Measurements from ENCODE around the gene IQSEC1. TPM values are rescaled to one million over a fixed set of nuclear protein-coding genes. Genes with fewer than 3 reads are reported as not detected.

Gene IQSEC1
- total RNA-seq, 2 experiments from 2014 or later: 19.0 to 21.4 TPM

- CTCF ChIA-PET: interaction anchor here (1.0 to 1.8 kb wide), 4 partner anchors 12 to 108 kb away, joined by 3 to 5 read pairs (median 4); no protein-coding TSS in a partner anchor
- POLR2A ChIA-PET: interaction anchor here (1.2 kb wide), 1 partner anchor 12 kb away, joined by 3 read pairs; no protein-coding TSS in a partner anchor
Observed at GRCh38 chr3:12999147-13000140, 73.8 kb downstream of the IQSEC1 start.

DNA sequence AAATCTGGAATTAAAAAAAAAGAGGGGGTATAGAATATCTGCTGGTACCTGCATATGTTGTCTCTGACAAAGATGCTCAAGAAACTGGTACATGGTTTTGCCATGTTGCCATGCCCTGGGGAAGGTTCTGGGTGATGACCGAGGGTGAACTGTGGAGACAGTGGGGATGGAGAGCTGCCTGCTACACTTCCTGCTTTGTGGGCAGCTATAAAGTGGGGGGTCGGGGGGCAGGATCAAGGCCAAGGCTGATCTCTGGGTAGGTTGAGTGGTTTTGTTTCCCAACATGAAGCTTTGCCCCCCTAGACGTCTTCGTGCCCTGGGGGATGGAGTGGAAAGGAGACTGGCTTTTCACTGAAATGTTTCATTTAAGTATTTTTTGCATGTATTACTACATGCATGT, 74.6 kb downstream of the IQSEC1 start:
- CTCF ChIA-PET: interaction anchor here (1.0 to 1.8 kb wide), 4 partner anchors 9 to 107 kb away, joined by 3 to 5 read pairs (median 4); no protein-coding TSS in a partner anchor
- POLR2A ChIA-PET: no interaction called here

- POLR2A ChIA-PET: no interaction called here
- CTCF ChIA-PET: no interaction called here
Observed at GRCh38 chr3:12997387-12997786, 75.8 kb downstream of the IQSEC1 start.

GRCh38 chr3:12996181-12996506, 77.1 kb downstream of the IQSEC1 start:
- POLR2A ChIA-PET: interaction anchor here (1.6 kb wide), 1 partner anchor 13 kb away, joined by 3 read pairs; no protein-coding TSS in a partner anchor
- CTCF ChIA-PET: interaction anchor here (1.9 to 4.0 kb wide), 3 partner anchors 9 to 15 kb away, joined by 10 to 32 read pairs (median 28); no protein-coding TSS in a partner anchor

- POLR2A ChIA-PET: interaction anchor here (0.6 to 1.9 kb wide), 7 partner anchors 9 to 154 kb away, joined by 3 to 7 read pairs (median 3); no protein-coding TSS in a partner anchor
- CTCF ChIA-PET: interaction anchor here (0.6 to 4.0 kb wide), 17 partner anchors 9 to 121 kb away, joined by 3 to 32 read pairs (median 4); no protein-coding TSS in a partner anchor
Observed at GRCh38 chr3:12995389-12996180, 77.6 kb downstream of the IQSEC1 start.

DNA sequence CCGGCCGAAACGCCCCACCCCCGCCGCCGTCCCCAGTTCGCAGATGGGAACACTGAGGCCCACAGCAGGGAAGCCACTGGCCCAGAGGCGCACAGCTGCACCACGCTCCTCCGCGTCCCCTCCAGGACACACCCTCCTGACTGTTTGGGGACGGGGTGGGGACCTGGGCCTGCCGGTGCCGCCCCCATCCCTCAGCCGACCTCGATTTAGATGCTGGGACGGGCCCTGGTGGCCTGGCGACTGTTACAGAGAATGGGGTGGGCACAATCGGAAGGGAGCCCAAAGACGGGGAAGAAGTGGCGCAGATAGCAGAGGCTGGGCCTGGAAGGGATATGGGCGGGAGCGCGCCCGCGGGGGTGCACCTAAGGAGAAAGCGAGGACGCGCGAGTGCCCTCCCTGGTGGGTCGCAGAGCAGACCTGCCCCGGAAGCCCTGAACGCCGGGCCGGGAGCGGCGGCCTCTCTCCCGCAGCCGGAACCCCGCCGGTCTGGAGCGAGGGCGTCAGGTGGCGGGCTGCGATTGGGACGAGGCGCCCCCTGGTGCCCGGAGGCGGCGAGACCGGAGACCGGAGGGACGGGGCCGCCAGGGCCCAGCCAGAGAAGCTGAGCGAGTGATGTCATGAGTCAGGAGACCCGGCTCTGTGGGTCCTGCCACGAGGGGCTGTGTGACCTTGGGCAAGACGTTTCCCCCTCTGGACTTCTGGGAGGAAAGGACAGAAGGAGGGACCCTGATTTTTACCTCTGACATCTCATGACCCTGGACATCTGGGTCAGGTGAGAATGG, 78.4 kb downstream of the IQSEC1 start:
- ChIA-PET CTCF (interaction anchor here (0.6 to 4.0 kb wide), 18 partner anchors 8 to 120 kb away, joined by 3 to 32 read pairs (median 4); no protein-coding TSS in a partner anchor), POLR2A (interaction anchor here (0.6 to 1.9 kb wide), 8 partner anchors 10 to 155 kb away, joined by 3 to 7 read pairs (median 3); no protein-coding TSS in a partner anchor)

DNA sequence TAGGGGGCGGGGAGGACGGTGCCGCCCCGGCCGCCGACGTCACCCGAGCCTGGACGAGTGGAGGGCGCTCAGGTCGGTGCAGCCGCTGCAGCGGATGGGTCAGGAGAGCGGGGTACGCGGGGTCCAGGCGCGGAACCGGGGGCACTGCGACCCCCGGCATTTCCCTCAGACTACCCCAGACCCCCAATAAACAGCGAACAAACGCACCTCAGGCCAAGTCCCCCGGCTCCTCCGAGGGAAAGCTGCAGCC, 78.9 kb downstream of the IQSEC1 start:
- CTCF ChIA-PET: interaction anchor here (1.1 to 4.0 kb wide), 8 partner anchors 11 to 98 kb away, joined by 3 to 32 read pairs (median 4); no protein-coding TSS in a partner anchor

DNA sequence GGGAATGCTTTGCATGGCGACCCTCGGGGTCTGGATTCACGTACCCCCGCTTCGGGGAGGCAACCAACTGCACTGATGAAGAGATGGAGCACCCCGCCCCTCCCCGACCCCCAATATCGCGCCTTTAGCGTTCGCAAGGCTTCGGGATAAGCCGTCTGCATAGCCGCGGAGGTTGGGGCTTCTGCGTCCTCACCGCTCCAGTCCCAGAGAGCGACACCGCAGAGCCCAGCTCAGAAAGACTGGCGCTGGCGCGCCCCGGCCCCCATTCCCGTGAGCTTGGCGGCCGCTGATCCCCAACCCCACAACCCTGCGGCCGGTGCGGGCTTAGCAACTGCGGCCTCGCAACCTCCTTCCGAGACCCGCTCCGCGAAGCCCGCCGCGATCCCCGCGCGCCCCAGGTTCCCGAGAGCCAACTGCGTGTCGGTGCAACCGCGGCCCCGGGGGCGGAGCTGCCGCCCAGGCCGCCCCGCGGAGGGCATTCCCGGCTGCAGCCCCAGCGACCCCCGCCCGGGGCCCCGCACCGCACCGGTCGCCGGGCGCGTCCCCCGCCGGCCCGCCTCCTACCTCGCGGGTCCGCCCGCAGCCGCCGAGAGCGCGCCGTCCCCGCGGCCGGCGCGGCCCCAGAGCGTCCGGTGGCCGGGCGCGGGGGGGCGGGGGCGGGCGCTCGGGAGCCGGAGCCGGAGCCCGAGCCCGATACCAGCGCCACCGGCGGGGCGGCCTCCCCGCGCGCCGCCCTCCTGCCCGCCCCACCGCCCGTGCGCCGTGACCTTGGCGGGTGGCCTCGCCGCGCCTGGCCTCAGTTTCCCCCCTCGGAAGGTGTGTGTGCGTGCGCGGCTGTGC, 79.5 kb downstream of the IQSEC1 start:
- ChIA-PET CTCF (interaction anchor here (1.4 to 4.0 kb wide), 6 partner anchors 9 to 98 kb away, joined by 3 to 32 read pairs (median 7); no protein-coding TSS in a partner anchor), POLR2A (interaction anchor here (1.1 to 1.9 kb wide), 3 partner anchors 11 to 18 kb away, joined by 3 to 10 read pairs (median 7); no protein-coding TSS in a partner anchor)

More for the DNA sequence above, 78.9 kb downstream of the IQSEC1 start:
- POLR2A ChIA-PET: interaction anchor here (0.7 to 1.9 kb wide), 4 partner anchors 11 to 45 kb away, joined by 3 to 7 read pairs (median 3); no protein-coding TSS in a partner anchor

DNA sequence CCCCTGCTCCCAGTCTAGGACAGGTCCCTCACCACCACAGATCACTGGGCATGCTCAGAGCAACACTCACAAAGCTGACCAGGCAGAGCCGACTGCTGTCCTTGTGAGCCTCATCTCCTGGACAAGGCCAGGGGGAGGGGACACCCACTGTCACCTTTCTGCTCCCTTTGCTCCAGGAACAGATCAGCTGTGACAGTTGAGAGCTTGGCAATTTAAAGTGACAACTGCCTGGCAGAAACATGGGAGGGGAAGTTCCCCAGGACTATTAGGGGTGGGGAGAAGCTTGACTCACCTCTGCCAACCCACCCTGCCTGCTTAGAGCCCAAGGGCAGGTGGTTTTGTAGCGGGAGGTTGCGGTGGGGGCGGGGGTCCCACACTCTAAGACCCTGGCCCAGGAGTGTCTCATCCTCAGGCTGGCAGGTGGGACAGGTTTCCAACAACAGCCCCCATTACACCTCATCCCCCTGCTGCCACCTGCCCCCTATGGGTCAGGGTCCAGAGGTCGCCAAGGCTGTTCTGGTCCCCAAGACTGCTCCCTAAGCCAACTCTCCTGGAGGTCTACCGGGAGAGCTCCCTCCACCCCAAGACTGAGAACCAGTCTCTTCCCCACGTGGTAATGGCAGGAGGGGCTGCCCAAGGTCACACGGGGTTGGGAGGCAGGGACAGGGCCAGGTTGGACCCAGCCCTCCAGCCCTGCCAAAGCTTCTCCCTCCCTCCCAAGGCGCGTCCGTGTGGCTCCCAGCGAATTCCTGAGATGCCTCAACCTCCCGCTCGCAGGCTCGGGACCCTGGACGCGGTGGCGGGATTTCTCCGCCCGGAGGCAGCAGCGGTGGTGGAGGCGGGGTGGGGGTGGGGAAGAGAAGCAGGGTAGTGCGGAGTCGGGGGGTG, 80.4 kb downstream of the IQSEC1 start:
- ChIA-PET CTCF (interaction anchor here (0.7 to 4.0 kb wide), 8 partner anchors 8 to 151 kb away, joined by 3 to 28 read pairs (median 6); partner anchors contain the start of gene RPL32), POLR2A (interaction anchor here (0.7 to 1.4 kb wide), 4 partner anchors 10 to 464 kb away, joined by 3 to 10 read pairs (median 4); no protein-coding TSS in a partner anchor)

- ChIA-PET POLR2A (no interaction called here), CTCF (interaction anchor here (1.2 to 1.6 kb wide), 2 partner anchors 7 to 150 kb away, joined by 3 to 7 read pairs; partner anchors contain the start of gene RPL32)
Observed at GRCh38 chr3:12991861-12992281, 81.4 kb downstream of the IQSEC1 start.

GRCh38 chr3:12991481-12991837, 81.8 kb downstream of the IQSEC1 start:
- CTCF ChIA-PET: no interaction called here
- POLR2A ChIA-PET: no interaction called here

DNA sequence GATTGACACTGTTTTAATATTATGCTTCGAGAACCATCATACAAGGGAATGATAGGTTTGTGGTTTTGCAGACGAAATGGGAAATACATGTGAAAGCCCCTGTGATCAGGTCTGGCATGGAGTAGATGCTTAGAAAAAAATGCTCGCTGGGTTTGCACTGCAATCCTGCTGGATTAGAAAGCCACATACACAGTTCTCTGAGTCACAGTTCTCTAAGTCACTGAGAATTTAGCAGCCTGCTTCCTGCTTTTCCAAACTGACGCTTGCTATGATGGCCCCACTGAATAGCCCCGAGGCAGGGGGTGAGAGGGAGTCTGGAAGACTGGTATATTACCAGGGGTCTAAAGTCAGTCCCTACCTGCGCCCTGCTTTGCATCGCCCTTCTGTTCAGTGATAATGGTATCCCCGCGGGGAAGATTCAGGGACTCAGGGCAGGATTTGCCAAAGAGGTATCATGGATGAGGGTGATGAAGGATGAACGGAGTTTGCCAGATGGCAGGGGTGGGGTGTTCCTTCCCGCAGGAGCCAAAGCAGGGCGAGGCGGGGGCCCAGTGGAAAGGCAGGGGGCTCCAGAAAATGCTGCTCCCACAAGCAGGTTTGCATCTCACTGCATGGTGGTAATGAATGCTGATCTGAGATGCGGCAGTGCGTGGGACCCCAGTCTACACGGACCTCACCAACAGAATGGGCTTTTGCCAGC, 82.3 kb downstream of the IQSEC1 start:
- POLR2A ChIA-PET: no interaction called here
- CTCF ChIA-PET: no interaction called here

- ChIA-PET POLR2A (no interaction called here), CTCF (no interaction called here)
Observed at GRCh38 chr3:12990306-12990705, 82.9 kb downstream of the IQSEC1 start.

DNA sequence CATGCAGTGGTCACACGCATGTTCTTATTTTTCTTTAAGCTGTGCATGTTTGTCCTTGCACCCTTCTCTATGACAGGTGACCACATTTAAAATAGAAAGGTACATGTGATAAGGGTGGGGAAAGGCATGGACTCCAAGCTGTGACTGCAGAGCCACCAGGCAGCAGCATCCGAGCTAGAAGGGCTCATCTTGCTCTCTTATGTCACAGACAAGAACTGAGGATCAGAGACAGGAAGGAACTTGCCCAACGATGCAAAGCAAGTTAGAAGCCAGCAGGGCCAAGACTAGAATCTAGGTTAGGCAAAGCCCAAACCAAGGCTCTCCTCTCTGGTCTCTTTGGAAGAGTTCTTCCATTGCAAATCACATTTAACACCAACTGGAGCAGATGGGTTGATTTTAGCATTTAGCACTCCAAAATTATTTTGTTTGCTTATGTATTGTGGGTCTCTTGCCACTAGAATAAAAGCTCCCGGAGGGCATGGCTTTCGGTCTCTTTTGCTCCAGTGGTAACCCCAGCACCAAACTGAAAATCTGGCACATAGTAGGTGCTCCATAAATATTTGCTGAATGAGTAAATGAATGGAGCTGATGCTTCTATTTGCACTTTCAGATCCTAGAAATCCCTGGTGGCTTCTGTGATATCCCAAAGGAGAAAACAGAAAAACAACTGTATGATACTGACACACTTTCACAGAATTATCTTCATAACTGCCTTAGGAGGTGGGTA, 84.3 kb downstream of the IQSEC1 start:
- POLR2A ChIA-PET: no interaction called here
- CTCF ChIA-PET: interaction anchor here (1.0 kb wide), 1 partner anchor 98 kb away, joined by 3 read pairs; no protein-coding TSS in a partner anchor

DNA sequence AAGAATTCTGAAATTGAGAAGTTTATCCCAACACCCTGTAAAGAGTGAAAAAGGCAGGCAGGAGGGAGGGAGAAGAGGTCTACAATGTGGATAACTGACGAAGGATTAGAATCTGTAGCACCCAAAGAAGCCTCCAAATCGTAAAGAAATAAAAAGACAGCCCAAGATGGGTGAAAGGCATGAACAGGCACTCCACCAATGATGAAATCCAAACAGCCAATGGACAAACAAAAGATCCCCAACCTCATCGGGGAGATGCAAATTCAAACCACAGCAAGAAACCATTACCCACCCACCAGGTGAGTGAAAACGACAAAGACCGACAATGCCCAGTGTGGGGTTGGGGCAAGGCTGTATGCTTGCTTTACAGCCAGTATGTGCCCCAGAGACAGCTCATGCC, 85.6 kb downstream of the IQSEC1 start:
- POLR2A ChIA-PET: no interaction called here
- CTCF ChIA-PET: interaction anchor here (2.8 kb wide), 1 partner anchor 8 kb away, joined by 10 read pairs; no protein-coding TSS in a partner anchor

Data from activated CD8-positive, alpha-beta memory T cell treated with anti-CD3 and anti-CD28 coated beads for 36 hours (primary cell).